Measurements from ENCODE around the gene SIAH2.

The SIAH2 gene

GRCh38 chr3:150754896-150755295, 8.1 kb downstream of the SIAH2 start:
- no peak for DNase-seq (ENCODE audit: low read depth in 1 of 2, low spot score in 1 of 2)
- Histone ChIP-seq H3K27ac (replicated peaks) (no peak overlapping the region), H3K4me3 (replicated peaks; ENCODE audit: insufficient read depth, low read length) (no peak overlapping the region), H3K27me3 (ENCODE audit: insufficient read depth, poor library complexity, severe bottlenecking) (no peaks in the 10 kb centered on the region)
- TF ChIP-seq GABPA (IDR thresholded peaks at IDR 0.05; ENCODE audit: low read depth), result no peak
- no peak for TF ChIP-seq POLR2AphosphoS5 (IDR thresholded peaks at IDR 0.05; ENCODE audit: low read depth)
- no peak for TF ChIP-seq CTCF (IDR thresholded peaks at IDR 0.05; ENCODE audit: insufficient read depth, low read length)
- no peak for TF ChIP-seq REST (IDR thresholded peaks at IDR 0.05; ENCODE audit: insufficient replicate concordance, low read depth)
- TF ChIP-seq SPI1 (IDR thresholded peaks at IDR 0.05; ENCODE audit: borderline replicate concordance, low read depth), result no peak

- Histone ChIP-seq H3K4me3 (replicated peaks; ENCODE audit: insufficient read depth, low read length) (no peak overlapping the region), H3K27ac (replicated peaks) (no peak overlapping the region), H3K27me3 (ENCODE audit: insufficient read depth, poor library complexity, severe bottlenecking) (no peaks in the 10 kb centered on the region)
- TF ChIP-seq POLR2AphosphoS5 (IDR thresholded peaks at IDR 0.05; ENCODE audit: low read depth) (no peak), GABPA (IDR thresholded peaks at IDR 0.05; ENCODE audit: low read depth) (no peak), CTCF (IDR thresholded peaks at IDR 0.05; ENCODE audit: insufficient read depth, low read length) (no peak), SPI1 (IDR thresholded peaks at IDR 0.05; ENCODE audit: borderline replicate concordance, low read depth) (no peak), REST (IDR thresholded peaks at IDR 0.05; ENCODE audit: insufficient replicate concordance, low read depth) (no peak)
- DNase-seq (ENCODE audit: low read depth in 1 of 2, low spot score in 1 of 2), result no peak
Observed at GRCh38 chr3:150751781-150752263, 11.1 kb downstream of the SIAH2 start.

GRCh38 chr3:150749255-150749654, 13.7 kb downstream of the SIAH2 start:
- Histone ChIP-seq H3K27me3 (ENCODE audit: insufficient read depth, poor library complexity, severe bottlenecking) (no peaks in the 10 kb centered on the region), H3K4me3 (replicated peaks; ENCODE audit: insufficient read depth, low read length) (no peak overlapping the region), H3K27ac (replicated peaks) (no peak overlapping the region; the same call in 1 of the 2 replicates)
- no peak for TF ChIP-seq CTCF (IDR thresholded peaks at IDR 0.05; ENCODE audit: insufficient read depth, low read length)
- no peak for TF ChIP-seq POLR2AphosphoS5 (IDR thresholded peaks at IDR 0.05; ENCODE audit: low read depth)
- TF ChIP-seq SPI1 (IDR thresholded peaks at IDR 0.05; ENCODE audit: borderline replicate concordance, low read depth), result no peak
- TF ChIP-seq REST (IDR thresholded peaks at IDR 0.05; ENCODE audit: insufficient replicate concordance, low read depth), result no peak
- TF ChIP-seq GABPA (IDR thresholded peaks at IDR 0.05; ENCODE audit: low read depth), result no peak
- no peak for DNase-seq (ENCODE audit: low read depth in 1 of 2, low spot score in 1 of 2)
